DMS 273 (cell line): ENCODE results near the gene MGAT5B.

ENCODE experiments used
- DNase-seq: peaks from one replicate; lab custom pipeline; 2025; ENCODE audit not compliant: unreplicated experiment; lab: John Stamatoyannopoulos, UW

Gene MGAT5B

DNA sequence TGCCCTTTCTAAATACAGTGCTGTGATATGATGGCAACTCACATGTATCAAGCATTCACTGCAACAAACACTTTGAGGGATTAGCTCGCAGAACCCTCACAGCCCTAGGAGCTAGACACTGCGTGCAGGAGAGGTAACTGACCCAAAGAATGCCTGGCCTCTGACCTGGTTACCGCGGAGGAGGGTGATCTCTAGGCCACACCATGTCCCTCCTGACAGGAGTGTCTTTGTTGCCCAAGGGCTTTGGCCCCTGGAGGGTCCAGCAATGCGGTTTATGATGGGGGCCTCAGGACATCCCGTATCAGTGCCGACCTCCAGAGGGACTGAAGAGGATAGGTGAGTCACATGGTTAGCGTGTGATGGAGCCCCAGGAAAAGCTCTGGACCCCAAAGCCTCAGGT lies 130.6 kb downstream of the MGAT5B start:
- no peak for DNase-seq
